Mesenchymal stem cell (in vitro differentiated cells and primary cell): ENCODE results near the gene BACH1.

Experiments used
- DNase-seq: peaks from one replicate; pipeline ENCODE4 v3.0.0-alpha.2; 2013
- H2AFZ ChIP-seq: one replicate; pipeline ENCODE4 v1.6.1; 2013; ENCODE audit warnings: low read depth, mild to moderate bottlenecking, control low read depth, inconsistent platforms, low read length, moderate library complexity
- H2AK5ac ChIP-seq: 2 replicates; pipeline ENCODE4 v1.6.1; 2013; ENCODE audit warnings: low read length, moderate library complexity, mild to moderate bottlenecking, inconsistent platforms; ENCODE audit not compliant: severe bottlenecking
- H2BK120ac ChIP-seq: one replicate; pipeline ENCODE4 v1.6.1; 2013; ENCODE audit warnings: low read depth, mild to moderate bottlenecking, inconsistent platforms, low read length, moderate library complexity
- H2BK12ac ChIP-seq, 2 experiments: one replicate each; pipeline ENCODE4 v1.6.1; 2013; ENCODE audit warnings: inconsistent platforms in 2 of 2, low read length in 2 of 2, mild to moderate bottlenecking in 2 of 2, moderate library complexity in 2 of 2, control low read depth in 1 of 2
- H2BK15ac ChIP-seq: one replicate; pipeline ENCODE4 v1.6.1; 2013; ENCODE audit warnings: mild to moderate bottlenecking, low read depth, inconsistent platforms; ENCODE audit not compliant: poor library complexity, severe bottlenecking
- H2BK5ac ChIP-seq: 2 replicates; pipeline ENCODE4 v1.6.1; 2013; ENCODE audit warnings: low read depth, mild to moderate bottlenecking, low read length, control low read depth, inconsistent platforms; ENCODE audit not compliant: poor library complexity, severe bottlenecking
- H3K14ac ChIP-seq, 2 experiments: one replicate each; pipeline ENCODE4 v1.6.1; 2013; ENCODE audit warnings: inconsistent platforms in 2 of 2, low read length in 2 of 2, control low read depth in 1 of 2, mild to moderate bottlenecking in 1 of 2, moderate library complexity in 1 of 2
- H3K18ac ChIP-seq, 2 experiments: one replicate each; pipeline ENCODE4 v1.6.1; 2013; ENCODE audit warnings: inconsistent platforms in 2 of 2, low read length in 2 of 2, control low read depth in 1 of 2, low read depth in 1 of 2, mild to moderate bottlenecking in 1 of 2
- H3K23ac ChIP-seq, 2 experiments: one replicate each; pipeline ENCODE4 v1.6.1; 2013; ENCODE audit warnings: inconsistent platforms in 2 of 2, low read length in 2 of 2, mild to moderate bottlenecking in 2 of 2, moderate library complexity in 2 of 2, control low read depth in 1 of 2
- H3K27ac ChIP-seq: 2 replicates; pipeline ENCODE4 v1.5.1; 2013; ENCODE audit warnings: mild to moderate bottlenecking, moderate library complexity, low read length, control low read depth, inconsistent platforms; ENCODE audit not compliant: poor library complexity, severe bottlenecking
- H3K27me3 ChIP-seq, 2 experiments: 2 replicates each; pipeline versions ENCODE4 v1.6.1 to v1.7.0; 2013; ENCODE audit warnings: low read length in 2 of 2, mild to moderate bottlenecking in 2 of 2, moderate library complexity in 2 of 2, control low read depth in 1 of 2, inconsistent platforms in 1 of 2; ENCODE audit not compliant: control insufficient read depth in 1 of 2, insufficient read depth in 1 of 2
- H3K36me3 ChIP-seq, 2 experiments: 2 replicates each; pipeline versions ENCODE4 v1.6.1 to v1.7.0; 2013; ENCODE audit warnings: low read length in 2 of 2, control low read depth in 1 of 2, inconsistent platforms in 1 of 2, low read depth in 1 of 2, mild to moderate bottlenecking in 1 of 2; ENCODE audit not compliant: insufficient read depth in 2 of 2, control insufficient read depth in 1 of 2
- H3K4ac ChIP-seq, 2 experiments: one replicate each; pipeline ENCODE4 v1.6.1; 2013; ENCODE audit warnings: inconsistent platforms in 2 of 2, low read length in 2 of 2, mild to moderate bottlenecking in 2 of 2, moderate library complexity in 2 of 2, control low read depth in 1 of 2, low read depth in 1 of 2
- H3K4me1 ChIP-seq: 2 replicates; pipeline ENCODE4 v1.6.1; 2013; ENCODE audit warnings: low read depth, low read length, control low read depth; ENCODE audit not compliant: control insufficient read depth, insufficient read depth
- H3K4me2 ChIP-seq: 2 replicates; pipeline ENCODE4 v1.6.1; 2013; ENCODE audit warnings: low read length, mild to moderate bottlenecking, inconsistent platforms; ENCODE audit not compliant: poor library complexity, severe bottlenecking
- H3K4me3 ChIP-seq, 2 experiments: 2 replicates each; pipeline versions ENCODE4 v1.5.1 to v1.7.0; 2013; ENCODE audit warnings: low read length in 2 of 2, mild to moderate bottlenecking in 2 of 2, control low read depth in 1 of 2, low read depth in 1 of 2; ENCODE audit not compliant: insufficient read depth in 1 of 2
- H3K79me1 ChIP-seq: replicated peaks from 2 replicates; pipeline ENCODE4 v1.6.1; 2013; ENCODE audit warnings: mild to moderate bottlenecking, control low read depth, low read length, inconsistent platforms; ENCODE audit not compliant: poor library complexity, severe bottlenecking
- H3K9ac ChIP-seq: 2 replicates; pipeline ENCODE4 v1.7.0; 2013; ENCODE audit warnings: mild to moderate bottlenecking, low read length, moderate library complexity
- H3K9me3 ChIP-seq: 2 replicates; pipeline ENCODE4 v1.7.0; 2013; ENCODE audit warnings: mild to moderate bottlenecking, low read length; ENCODE audit not compliant: control insufficient read depth
- H4K8ac ChIP-seq: one replicate; pipeline ENCODE4 v1.6.1; 2013; ENCODE audit warnings: inconsistent platforms, mild to moderate bottlenecking, low read length, moderate library complexity
- H4K91ac ChIP-seq: one replicate; pipeline ENCODE4 v1.6.1; 2013; ENCODE audit warnings: mild to moderate bottlenecking, low read length, inconsistent platforms
- WGBS: methylation state at CpG from one replicate; pipeline ENCODE4 v1.1.7; 2013; ENCODE audit warnings: mixed read lengths; 5-methylcytosine and 5-hydroxymethylcytosine counted together

The BACH1 gene

DNA sequence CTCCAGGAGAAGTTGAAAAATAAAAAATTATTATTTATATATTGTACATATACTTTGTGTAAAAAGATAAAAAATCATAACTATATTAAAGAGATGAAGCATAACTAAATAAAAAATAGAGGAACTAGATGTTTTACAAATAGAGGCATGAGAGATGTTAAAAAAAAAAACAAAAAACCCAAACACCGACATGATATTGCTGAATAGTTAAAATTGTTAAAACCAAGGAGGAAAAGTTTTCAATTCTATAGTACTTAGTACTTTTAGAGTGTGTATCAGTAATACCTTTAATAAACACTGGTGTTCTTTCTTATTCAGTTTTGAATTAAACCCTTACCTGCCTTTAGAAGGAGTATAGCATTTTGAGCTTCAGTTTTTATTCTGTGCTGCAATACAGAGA, 32.1 kb downstream of the BACH1 start:
- no peak overlapping the region for H2BK12ac ChIP-seq
- no peak for DNase-seq

DNA sequence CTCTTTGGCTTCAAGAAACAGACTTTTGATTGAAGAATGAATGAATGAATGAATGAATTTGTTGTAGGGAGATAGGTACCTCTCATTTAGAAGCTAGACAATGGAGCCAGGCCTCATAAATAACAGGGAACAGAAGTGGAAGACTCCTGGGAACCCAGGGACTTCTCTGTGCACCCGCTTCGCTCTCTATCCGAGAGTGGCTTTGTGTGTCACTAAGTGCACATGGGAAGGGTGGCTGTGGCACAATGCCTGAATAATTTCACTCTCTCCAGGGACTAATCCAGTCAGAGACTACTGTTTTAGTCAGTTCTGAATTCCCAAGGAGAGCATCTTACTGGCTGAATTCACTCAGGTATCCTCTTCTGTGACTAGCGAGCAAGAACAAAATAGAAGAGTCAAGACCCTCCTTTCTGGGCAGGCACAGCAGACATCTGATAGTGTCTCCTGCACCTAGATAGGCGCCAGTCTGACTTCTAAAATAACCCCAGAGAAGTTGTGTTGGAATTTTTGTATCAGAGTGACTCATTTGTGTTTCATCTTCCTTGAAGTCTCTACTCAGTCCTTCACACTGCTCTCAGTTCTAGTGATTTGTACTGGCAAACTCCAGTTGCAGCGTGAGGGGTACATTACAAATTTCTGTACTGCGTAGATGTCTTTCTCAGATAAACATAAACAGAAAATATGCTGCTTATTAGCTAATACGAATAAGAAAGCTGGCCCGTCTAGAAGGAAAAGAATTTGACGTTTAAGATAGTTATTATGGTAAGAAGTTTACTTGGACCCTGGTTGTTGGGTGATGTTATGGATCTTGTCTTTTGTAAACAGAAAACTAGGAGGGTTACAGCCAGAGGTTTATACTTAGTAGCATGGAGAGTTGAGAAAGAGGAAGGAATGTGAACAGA, 34.0 kb downstream of the BACH1 start:
- Histone ChIP-seq H3K27me3 (no peaks in the 10 kb centered on the region), H3K36me3 (peaks cover 3 to 73% of the 10 kb centered on the region in 2 experiments), H2AFZ (no peak overlapping the region), H3K9ac (no peak overlapping the region), H3K9me3 (no peaks in the 10 kb centered on the region), H3K4me2 (no peak overlapping the region), H3K79me1 (peaks cover 3% of the 10 kb centered on the region), H3K23ac (no peak overlapping the region), H2BK120ac (no peak overlapping the region), H3K4me1 (peaks cover 7% of the 10 kb centered on the region), H4K8ac (no peak overlapping the region), H2BK5ac (no peak overlapping the region), H2BK12ac (no peak overlapping the region), H3K14ac (no peak overlapping the region), H3K4me3 (no peak overlapping the region), H4K91ac (no peak overlapping the region), H2BK15ac (no peak overlapping the region), H2AK5ac (no peak overlapping the region), H3K18ac (no peak overlapping the region), H3K4ac (no peak overlapping the region), H3K27ac (peak overlapping the region; percentile 48)
- peak; percentile 83 for DNase-seq
- 77% methylated on average over 7 of the region's 10 CpGs for WGBS

More for the DNA sequence above, 32.1 kb downstream of the BACH1 start:
- Histone ChIP-seq H3K4me1 (peaks cover 9% of the 10 kb centered on the region), H3K14ac (no peak overlapping the region), H3K18ac (no peak overlapping the region), H2AFZ (no peak overlapping the region), H3K27ac (no peak overlapping the region), H2BK5ac (no peak overlapping the region), H3K4me3 (no peak overlapping the region), H3K4me2 (no peak overlapping the region), H2BK120ac (no peak overlapping the region), H2BK15ac (no peak overlapping the region), H2AK5ac (no peak overlapping the region), H3K4ac (no peak overlapping the region), H3K23ac (no peak overlapping the region), H3K27me3 (no peaks in the 10 kb centered on the region), H4K91ac (no peak overlapping the region), H3K9me3 (no peaks in the 10 kb centered on the region), H3K36me3 (peaks cover 12 to 85% of the 10 kb centered on the region in 2 experiments), H3K9ac (no peak overlapping the region), H4K8ac (no peak overlapping the region), H3K79me1 (peaks cover 16% of the 10 kb centered on the region)
- no CpG with 5 or more reads among the region's 1 CpG for WGBS

GRCh38 chr21:29333406-29333805, 34.7 kb downstream of the BACH1 start:
- no peak for DNase-seq
- Histone ChIP-seq H3K4ac (no peak overlapping the region), H3K9me3 (no peaks in the 10 kb centered on the region), H3K27ac (no peak overlapping the region), H2BK5ac (no peak overlapping the region), H3K23ac (no peak overlapping the region), H3K4me1 (peaks cover 9% of the 10 kb centered on the region), H3K18ac (no peak overlapping the region), H2BK15ac (no peak overlapping the region), H3K79me1 (peaks cover 3% of the 10 kb centered on the region), H2BK120ac (no peak overlapping the region), H4K8ac (no peak overlapping the region), H2BK12ac (no peak overlapping the region), H3K9ac (no peak overlapping the region), H4K91ac (no peak overlapping the region), H2AFZ (no peak overlapping the region), H3K27me3 (no peaks in the 10 kb centered on the region), H3K36me3 (peaks cover 3 to 68% of the 10 kb centered on the region in 2 experiments), H3K4me3 (no peak overlapping the region), H3K14ac (no peak overlapping the region), H2AK5ac (no peak overlapping the region), H3K4me2 (no peak overlapping the region)
- 89% methylated on average over 1 of the region's 1 CpG for WGBS

DNA sequence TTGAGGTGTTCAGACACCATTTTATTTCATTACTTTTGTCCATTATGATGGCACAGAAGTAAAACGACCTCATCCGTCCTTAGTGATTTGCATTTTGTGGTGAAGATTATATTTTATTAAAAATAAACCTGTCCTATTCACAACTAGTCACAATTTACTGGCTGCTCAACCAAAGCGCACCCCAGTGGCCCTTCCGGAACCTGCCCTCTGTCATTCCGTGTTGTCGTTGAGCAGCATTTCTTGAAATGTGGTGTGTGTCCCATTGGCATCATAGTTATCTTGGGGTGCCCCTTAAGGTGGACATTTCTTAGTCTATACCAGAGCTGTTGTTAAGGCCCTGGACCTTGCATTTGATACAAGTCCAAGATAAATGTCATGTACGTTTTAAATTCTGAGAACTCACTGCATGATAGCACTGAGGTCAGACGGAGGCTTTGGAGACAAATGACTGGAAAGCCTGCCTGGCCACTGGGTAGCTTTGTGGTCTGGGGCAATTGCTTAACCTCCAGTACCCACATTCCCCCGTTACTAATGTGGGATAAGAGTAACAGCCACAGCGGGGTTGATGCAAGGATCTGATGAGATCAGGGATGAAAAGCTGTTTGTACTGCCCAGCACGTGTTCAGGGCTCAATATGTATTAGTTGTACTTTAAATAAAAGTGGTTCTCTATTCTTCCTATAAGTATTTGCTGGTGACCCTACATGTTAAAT, 36.2 kb downstream of the BACH1 start:
- no peak overlapping the region for H3K4ac ChIP-seq
- H3K36me3 ChIP-seq, result peaks cover 3 to 63% of the 10 kb centered on the region in 2 experiments
- H2BK15ac ChIP-seq, result no peak overlapping the region
- H3K18ac ChIP-seq, result peak overlapping the region; percentile 48 to 62
- H3K79me1 ChIP-seq, result peaks cover 1% of the 10 kb centered on the region
- no peak overlapping the region for H2BK12ac ChIP-seq
- H2BK120ac ChIP-seq, result no peak overlapping the region
- no peak overlapping the region for H3K4me2 ChIP-seq
- H3K23ac ChIP-seq, result no peak overlapping the region
- H4K8ac ChIP-seq, result peak overlapping the region; percentile 72
- H3K27me3 ChIP-seq, result no peaks in the 10 kb centered on the region
- H3K9ac ChIP-seq, result peak overlapping the region; percentile 9
- no peaks in the 10 kb centered on the region for H3K9me3 ChIP-seq
- peaks cover 9% of the 10 kb centered on the region for H3K4me1 ChIP-seq
- H3K4me3 ChIP-seq, result no peak overlapping the region
- no peak overlapping the region for H2AK5ac ChIP-seq
- no peak overlapping the region for H4K91ac ChIP-seq
- no peak overlapping the region for H3K14ac ChIP-seq
- no peak overlapping the region for H2BK5ac ChIP-seq
- WGBS, result 92% methylated on average over 9 of the region's 11 CpGs
- peak; percentile 56 for DNase-seq
- peak overlapping the region; percentile 41 for H3K27ac ChIP-seq
- no peak overlapping the region for H2AFZ ChIP-seq
